Loucy (cell line): ENCODE data around the gene C15orf39.

ENCODE experiments used
- H2AFZ ChIP-seq: fragments of 200-600 bp; sonication (generic); 2 replicates; pipeline ENCODE4 v1.6.0; 2016; ENCODE audit warnings: antibody characterized with exemption, mild to moderate bottlenecking, low read length, moderate library complexity
- H3F3A ChIP-seq: fragments of 200-600 bp; 2 replicates; pipeline ENCODE4 v1.6.0; 2016; ENCODE audit warnings: antibody characterized with exemption, low read depth, mild to moderate bottlenecking
- H3K27me3 ChIP-seq: fragments of 200-600 bp; sonication (generic); 2 replicates; pipeline ENCODE4 v1.6.1; 2014; ENCODE audit warnings: low read length, mild to moderate bottlenecking; ENCODE audit not compliant: insufficient read depth, poor library complexity, severe bottlenecking
- H3K36me3 ChIP-seq: fragments of 200-600 bp; sonication (generic); 2 replicates; pipeline ENCODE4 v1.6.1; 2016; ENCODE audit warnings: low read length; ENCODE audit not compliant: insufficient read depth
- H3K4me1 ChIP-seq: fragments of 200-600 bp; sonication (generic); 2 replicates; pipeline ENCODE4 v1.5.1; 2014; ENCODE audit warnings: low read length, mild to moderate bottlenecking; ENCODE audit not compliant: insufficient read depth, poor library complexity, severe bottlenecking
- H3K4me2 ChIP-seq: fragments of 200-600 bp; sonication (generic); 2 replicates; pipeline ENCODE4 v1.6.0; 2014; ENCODE audit warnings: antibody characterized with exemption, low read length, low read depth, mild to moderate bottlenecking; ENCODE audit not compliant: poor library complexity, severe bottlenecking
- H3K4me3 ChIP-seq: fragments of 200-600 bp; sonication (generic); 2 replicates; pipeline ENCODE4 v1.5.1; 2014; ENCODE audit warnings: low read length, mild to moderate bottlenecking, mixed read lengths; ENCODE audit not compliant: poor library complexity, severe bottlenecking
- H3K79me2 ChIP-seq: fragments of 200-600 bp; sonication (generic); 2 replicates; pipeline ENCODE4 v1.6.1; 2014; ENCODE audit warnings: low read length; ENCODE audit not compliant: insufficient read depth
- H3K9ac ChIP-seq: fragments of 200-600 bp; sonication (generic); 2 replicates; pipeline ENCODE4 v1.6.0; 2014; ENCODE audit warnings: mild to moderate bottlenecking, low read depth, low read length, moderate library complexity; ENCODE audit not compliant: poor library complexity, severe bottlenecking
- H3K9me2 ChIP-seq: fragments of 200-600 bp; sonication (generic); replicated peaks from 2 replicates; pipeline ENCODE4 v1.6.1; 2016; ENCODE audit warnings: low read depth, low read length, mixed read lengths
- H3K9me3 ChIP-seq: fragments of 200-600 bp; sonication (generic); 2 replicates; pipeline ENCODE4 v1.6.1; 2014; ENCODE audit warnings: mild to moderate bottlenecking, antibody characterized with exemption, low read length, low read depth; ENCODE audit not compliant: insufficient read depth
- H4K20me1 ChIP-seq: fragments of 200-600 bp; sonication (generic); 2 replicates; pipeline ENCODE4 v1.6.0; 2014; ENCODE audit warnings: antibody characterized with exemption, low read length, mild to moderate bottlenecking; ENCODE audit not compliant: insufficient read depth, poor library complexity, severe bottlenecking
- EZH2phosphoT487 ChIP-seq: fragments of 200-600 bp; IDR thresholded peaks from 2 replicates; pipeline ENCODE4 v1.6.1; 2018; ENCODE audit warnings: antibody characterized with exemption, mild to moderate bottlenecking, moderate library complexity, borderline replicate concordance
- TF ChIP-seq, protein P1 (sequence below): fragments of 200-600 bp; sonication (generic); conservative IDR thresholded peaks from 2 replicates; pipeline ENCODE4 v1.5.1; 2014; ENCODE audit warnings: mild to moderate bottlenecking, antibody characterized with exemption, low read length

Gene C15orf39

GRCh38 chr15:75153565-75154276 is 48.0 kb upstream of the C15orf39 start:
- Histone ChIP-seq H3K9ac (peak overlapping the region; percentile 68), H3K79me2 (no peaks in the 10 kb centered on the region), H3K4me3 (peak overlapping the region; percentile 62), H3K9me2 (no peaks in the 10 kb centered on the region), H3K36me3 (no peaks in the 10 kb centered on the region), H3K27me3 (no peaks in the 10 kb centered on the region), H3K9me3 (no peaks in the 10 kb centered on the region), H4K20me1 (no peaks in the 10 kb centered on the region), H3K4me2 (peak overlapping the region; percentile 84), H3F3A (no peaks in the 10 kb centered on the region), H3K4me1 (peaks cover 48% of the 10 kb centered on the region), H2AFZ (peak overlapping the region; percentile 11)
- TF ChIP-seq, protein P1, sequence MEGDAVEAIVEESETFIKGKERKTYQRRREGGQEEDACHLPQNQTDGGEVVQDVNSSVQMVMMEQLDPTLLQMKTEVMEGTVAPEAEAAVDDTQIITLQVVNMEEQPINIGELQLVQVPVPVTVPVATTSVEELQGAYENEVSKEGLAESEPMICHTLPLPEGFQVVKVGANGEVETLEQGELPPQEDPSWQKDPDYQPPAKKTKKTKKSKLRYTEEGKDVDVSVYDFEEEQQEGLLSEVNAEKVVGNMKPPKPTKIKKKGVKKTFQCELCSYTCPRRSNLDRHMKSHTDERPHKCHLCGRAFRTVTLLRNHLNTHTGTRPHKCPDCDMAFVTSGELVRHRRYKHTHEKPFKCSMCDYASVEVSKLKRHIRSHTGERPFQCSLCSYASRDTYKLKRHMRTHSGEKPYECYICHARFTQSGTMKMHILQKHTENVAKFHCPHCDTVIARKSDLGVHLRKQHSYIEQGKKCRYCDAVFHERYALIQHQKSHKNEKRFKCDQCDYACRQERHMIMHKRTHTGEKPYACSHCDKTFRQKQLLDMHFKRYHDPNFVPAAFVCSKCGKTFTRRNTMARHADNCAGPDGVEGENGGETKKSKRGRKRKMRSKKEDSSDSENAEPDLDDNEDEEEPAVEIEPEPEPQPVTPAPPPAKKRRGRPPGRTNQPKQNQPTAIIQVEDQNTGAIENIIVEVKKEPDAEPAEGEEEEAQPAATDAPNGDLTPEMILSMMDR = no peak
- no peak for TF ChIP-seq EZH2phosphoT487

DNA sequence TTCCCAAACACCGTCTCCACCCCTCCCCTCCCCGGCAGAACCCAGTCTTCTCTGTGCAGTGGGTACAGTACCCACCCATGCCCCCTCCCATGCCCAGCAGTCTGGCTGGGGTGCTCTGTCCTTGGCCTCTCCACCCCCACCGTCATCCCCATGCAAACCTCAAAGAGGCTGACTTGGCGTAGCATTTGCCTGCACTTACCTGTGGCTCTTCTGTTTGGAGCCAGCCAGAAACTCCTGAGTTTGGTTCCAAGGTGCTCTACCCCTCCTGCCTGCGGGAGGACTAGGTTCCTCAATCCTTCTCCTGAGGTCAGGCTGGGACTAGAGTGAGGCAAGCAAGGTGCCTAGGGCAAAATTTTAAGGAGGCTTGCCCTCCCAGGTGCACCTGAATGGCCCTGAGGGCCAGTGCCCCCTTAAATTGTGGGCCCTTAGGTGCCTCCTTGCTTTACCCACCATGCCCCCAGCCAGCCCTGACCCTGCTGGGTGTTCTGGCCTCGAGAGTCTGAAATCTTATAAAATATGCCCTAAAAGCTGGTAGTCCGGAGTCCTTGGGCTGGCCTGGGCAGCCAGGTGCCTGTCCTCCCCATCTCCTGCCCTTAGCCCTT is 47.1 kb upstream of the C15orf39 start:
- peaks cover 46% of the 10 kb centered on the region for H3K4me1 ChIP-seq

DNA sequence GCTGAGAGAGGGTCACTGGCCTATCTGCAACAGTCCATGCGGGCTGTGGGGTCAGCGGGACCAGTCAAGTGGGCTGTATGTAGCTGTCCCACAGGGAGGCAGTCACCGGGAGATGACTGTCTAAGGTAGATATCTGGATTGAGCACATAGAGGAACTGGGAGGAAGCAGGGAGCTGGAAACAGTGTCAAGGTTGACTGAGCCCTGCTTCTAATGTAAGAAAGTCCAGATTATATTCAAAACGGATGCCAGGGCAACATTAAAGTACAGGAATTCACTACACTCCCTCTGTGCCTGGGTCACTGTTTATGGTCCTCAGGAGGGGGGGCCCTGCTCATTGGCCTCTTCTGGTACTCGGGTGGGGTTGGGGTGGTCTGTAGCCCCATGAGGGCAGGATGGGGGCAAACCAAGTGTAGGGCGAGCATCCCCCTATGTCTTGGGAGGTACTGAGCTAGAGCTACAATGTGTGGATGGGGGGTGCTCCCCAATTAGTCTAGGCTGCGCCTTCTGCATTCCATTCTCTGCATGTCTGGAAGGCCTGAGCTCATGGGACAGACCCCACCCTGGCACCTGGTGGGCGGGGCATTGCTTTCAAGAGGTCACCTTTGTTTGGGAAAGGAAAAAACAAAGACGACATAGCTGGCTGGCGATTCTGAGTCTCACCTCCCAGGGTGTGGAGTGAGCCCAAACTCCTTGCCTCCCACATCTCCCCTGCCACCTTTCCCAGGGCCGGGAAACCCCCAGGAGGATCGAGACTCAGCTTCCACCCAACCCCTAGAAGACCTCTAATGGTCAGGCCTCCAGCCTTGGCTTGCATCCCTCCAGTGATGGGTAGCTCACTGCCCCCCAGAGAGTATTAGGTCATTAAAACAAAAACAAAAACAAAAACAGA is 45.1 kb upstream of the C15orf39 start:
- TF ChIP-seq, protein P1 = no peak
- no peak for TF ChIP-seq EZH2phosphoT487
- H3K79me2 ChIP-seq = no peaks in the 10 kb centered on the region
- no peak overlapping the region for H3K9ac ChIP-seq
- H3K4me1 ChIP-seq = peaks cover 42% of the 10 kb centered on the region
- H4K20me1 ChIP-seq = no peaks in the 10 kb centered on the region
- no peak overlapping the region for H2AFZ ChIP-seq
- no peaks in the 10 kb centered on the region for H3K9me2 ChIP-seq
- no peaks in the 10 kb centered on the region for H3K9me3 ChIP-seq
- no peaks in the 10 kb centered on the region for H3K36me3 ChIP-seq
- no peak overlapping the region for H3K4me2 ChIP-seq
- no peaks in the 10 kb centered on the region for H3K27me3 ChIP-seq
- no peak overlapping the region for H3K4me3 ChIP-seq
- H3F3A ChIP-seq = no peaks in the 10 kb centered on the region

More for the DNA sequence above, 47.1 kb upstream of the C15orf39 start:
- Histone ChIP-seq H3K9ac (peak overlapping the region; percentile 68), H3K4me2 (peak overlapping the region; percentile 84), H3K4me3 (no peak overlapping the region), H3F3A (no peaks in the 10 kb centered on the region), H3K36me3 (no peaks in the 10 kb centered on the region), H2AFZ (no peak overlapping the region), H3K9me2 (no peaks in the 10 kb centered on the region), H4K20me1 (no peaks in the 10 kb centered on the region), H3K79me2 (no peaks in the 10 kb centered on the region), H3K9me3 (no peaks in the 10 kb centered on the region), H3K27me3 (no peaks in the 10 kb centered on the region)
- TF ChIP-seq EZH2phosphoT487 = no peak
- TF ChIP-seq, protein P1 = no peak
